Lung (tissue), 12 donors: ENCODE results near the gene PDE2A. TPM values are rescaled to one million over a fixed set of nuclear protein-coding genes. Genes with fewer than 3 reads are reported as not detected.

Experiments
- ATAC-seq: fragments of 200-7000 bp; cut with Tn5 transposase; one replicate; pipeline ENCODE4 v1.9.1; 2020; ENCODE audit warnings: moderate number of reproducible peaks; ENCODE audit not compliant: insufficient read depth, low FRiP score
- DNase-seq, 3 donors: peaks; one replicate each; pipeline ENCODE4 v3.0.0-alpha.2; 2013 to 2017
- H3K27ac ChIP-seq, 2 donors: one replicate each; pipeline ENCODE4 v1.5.1; 2013; ENCODE audit warnings: mild to moderate bottlenecking in 2 of 2, moderate library complexity in 2 of 2, control low read depth in 1 of 2, inconsistent platforms in 1 of 2, low read depth in 1 of 2, low read length in 1 of 2
- H3K27me3 ChIP-seq, 3 donors: one replicate each; pipeline ENCODE4 v1.5.1; 2013; ENCODE audit warnings: low read length in 2 of 3; ENCODE audit not compliant: control insufficient read depth in 3 of 3, insufficient read depth in 3 of 3
- H3K36me3 ChIP-seq, 4 donors: one replicate each; pipeline ENCODE4 v1.5.1; 2013; ENCODE audit warnings: low read length in 4 of 4, mild to moderate bottlenecking in 1 of 4, moderate library complexity in 1 of 4; ENCODE audit not compliant: control insufficient read depth in 4 of 4, insufficient read depth in 4 of 4
- H3K4me1 ChIP-seq, 5 donors: one replicate each; pipeline ENCODE4 v1.5.1; 2013; ENCODE audit warnings: low read length in 5 of 5, mild to moderate bottlenecking in 2 of 5, moderate library complexity in 1 of 5; ENCODE audit not compliant: control insufficient read depth in 5 of 5, insufficient read depth in 5 of 5
- H3K4me3 ChIP-seq: one replicate; pipeline ENCODE4 v1.5.1; 2013; ENCODE audit warnings: mild to moderate bottlenecking, control low read depth, moderate library complexity
- H3K9ac ChIP-seq, 2 donors: one replicate each; pipeline ENCODE4 v1.5.1; 2013; ENCODE audit warnings: low read length in 2 of 2, control low read depth in 1 of 2; ENCODE audit not compliant: insufficient read depth in 1 of 2
- H3K9me3 ChIP-seq, 4 donors: one replicate each; pipeline ENCODE4 v1.5.1; 2013; ENCODE audit warnings: low read length in 3 of 4, mild to moderate bottlenecking in 1 of 4, moderate library complexity in 1 of 4; ENCODE audit not compliant: control insufficient read depth in 4 of 4, insufficient read depth in 3 of 4
- WGBS, 2 donors: extraction: QIAGEN DNeasy Blood & Tissue Kit; methylation state at CpG; one replicate each; pipeline ENCODE4 v1.1.7; 2013; 5-methylcytosine and 5-hydroxymethylcytosine counted together
- polyA plus RNA-seq, 2 donors: library from polyadenylated mRNA; stranded (reverse); fragments of 200-250 nt; gene quantifications; one replicate each; pipeline ENCODE4 v1.2.1, GENCODE V29; 2013
- total RNA-seq, 2 donors: library from RNA; depleted of rRNA in 1 of 2; stranded (reverse); fragments of >200 nt in 1 of 2; gene quantifications; one replicate each; pipeline ENCODE4 v1.2.1, GENCODE V29; 2014 to 2021
- TF ChIP-seq, protein P1 (sequence below): IDR thresholded peaks from 2 replicates; pipeline ENCODE4 v1.5.1; 2012; ENCODE audit warnings: mild to moderate bottlenecking; ENCODE audit errors: control extremely low read depth, extremely low read depth
- donor health status: control.
- donor health status: control.
- donor health status: Bipolar disorder and iron deficiency.
- donor health status: healthy.
- donor health status: DM: yes; HTN: yes; CAD: no.

PDE2A gene
- total and polyA plus RNA-seq, 4 donors = 7.7 to 20.5 (median 12.7) TPM

DNA sequence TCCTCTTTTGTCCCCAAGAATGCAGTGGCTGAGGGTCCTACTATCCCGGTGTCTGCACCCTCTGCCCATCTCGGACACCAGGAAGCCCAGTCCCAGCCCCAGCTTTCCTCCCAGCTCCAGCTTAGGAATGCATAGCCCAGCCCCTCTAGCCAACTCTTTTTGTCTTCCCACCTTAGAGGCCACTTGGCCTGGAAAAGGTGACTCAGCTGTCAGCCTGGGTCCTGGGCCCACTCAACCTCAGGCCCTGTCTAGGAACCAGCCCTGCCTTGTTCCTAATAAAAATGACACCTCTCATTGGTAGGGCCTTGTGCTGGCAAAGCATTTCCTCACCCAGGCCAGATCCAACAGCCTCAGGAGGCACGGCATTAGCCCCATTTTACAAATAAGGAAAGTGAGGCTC lies 28.2 kb downstream of the PDE2A start:
- TF ChIP-seq, protein P1, sequence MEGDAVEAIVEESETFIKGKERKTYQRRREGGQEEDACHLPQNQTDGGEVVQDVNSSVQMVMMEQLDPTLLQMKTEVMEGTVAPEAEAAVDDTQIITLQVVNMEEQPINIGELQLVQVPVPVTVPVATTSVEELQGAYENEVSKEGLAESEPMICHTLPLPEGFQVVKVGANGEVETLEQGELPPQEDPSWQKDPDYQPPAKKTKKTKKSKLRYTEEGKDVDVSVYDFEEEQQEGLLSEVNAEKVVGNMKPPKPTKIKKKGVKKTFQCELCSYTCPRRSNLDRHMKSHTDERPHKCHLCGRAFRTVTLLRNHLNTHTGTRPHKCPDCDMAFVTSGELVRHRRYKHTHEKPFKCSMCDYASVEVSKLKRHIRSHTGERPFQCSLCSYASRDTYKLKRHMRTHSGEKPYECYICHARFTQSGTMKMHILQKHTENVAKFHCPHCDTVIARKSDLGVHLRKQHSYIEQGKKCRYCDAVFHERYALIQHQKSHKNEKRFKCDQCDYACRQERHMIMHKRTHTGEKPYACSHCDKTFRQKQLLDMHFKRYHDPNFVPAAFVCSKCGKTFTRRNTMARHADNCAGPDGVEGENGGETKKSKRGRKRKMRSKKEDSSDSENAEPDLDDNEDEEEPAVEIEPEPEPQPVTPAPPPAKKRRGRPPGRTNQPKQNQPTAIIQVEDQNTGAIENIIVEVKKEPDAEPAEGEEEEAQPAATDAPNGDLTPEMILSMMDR = no peak
- peaks cover 0 to 15% (median 9%) of the 10 kb centered on the region in 3 donors for H3K27me3 ChIP-seq
- WGBS, 2 donors = 93 to 96% methylated on average over 3 of the region's 3 CpGs
- peaks cover 0 to 10% (median 0%) of the 10 kb centered on the region in 5 donors for H3K4me1 ChIP-seq
- no peak for ATAC-seq
- no peak overlapping the region for H3K9ac ChIP-seq
- no peak for DNase-seq
- H3K9me3 ChIP-seq = no peaks in the 10 kb centered on the region
- H3K36me3 ChIP-seq = no peaks in the 10 kb centered on the region
- no peak overlapping the region for H3K4me3 ChIP-seq
- no peak overlapping the region for H3K27ac ChIP-seq

DNA sequence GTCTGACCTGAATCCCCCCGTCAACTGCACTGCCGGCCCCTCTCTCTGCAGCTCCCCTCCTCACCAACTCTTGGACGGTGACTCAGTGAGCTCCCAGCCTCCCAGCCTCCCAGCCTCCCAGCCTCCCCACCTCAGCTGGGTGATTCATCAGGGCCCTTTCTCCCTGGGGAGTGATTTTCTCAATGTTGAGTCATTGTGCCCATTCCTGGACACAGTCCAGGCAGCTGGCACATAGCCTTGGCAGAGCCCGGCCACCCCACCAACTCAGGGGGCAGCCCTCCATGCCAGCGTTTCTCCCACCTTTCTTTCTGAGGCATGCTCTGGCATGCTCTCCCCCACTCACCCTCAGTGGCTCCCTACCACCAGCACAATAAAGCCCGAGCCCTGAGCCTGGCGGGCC lies 30.7 kb downstream of the PDE2A start:
- no peak for ATAC-seq
- no peak overlapping the region for H3K4me3 ChIP-seq
- H3K36me3 ChIP-seq = no peaks in the 10 kb centered on the region
- peaks cover 0 to 16% (median 0%) of the 10 kb centered on the region in 5 donors for H3K4me1 ChIP-seq
- WGBS, 2 donors = 80 to 89% methylated on average over 7 of the region's 7 CpGs
- H3K27ac ChIP-seq = no peak overlapping the region
- DNase-seq = no peak
- H3K9ac ChIP-seq = no peak overlapping the region
- TF ChIP-seq, protein P1 = no peak
- H3K27me3 ChIP-seq = peaks cover 0 to 37% (median 23%) of the 10 kb centered on the region in 3 donors
- H3K9me3 ChIP-seq = peaks cover 0 to 2% (median 0%) of the 10 kb centered on the region in 4 donors

DNA sequence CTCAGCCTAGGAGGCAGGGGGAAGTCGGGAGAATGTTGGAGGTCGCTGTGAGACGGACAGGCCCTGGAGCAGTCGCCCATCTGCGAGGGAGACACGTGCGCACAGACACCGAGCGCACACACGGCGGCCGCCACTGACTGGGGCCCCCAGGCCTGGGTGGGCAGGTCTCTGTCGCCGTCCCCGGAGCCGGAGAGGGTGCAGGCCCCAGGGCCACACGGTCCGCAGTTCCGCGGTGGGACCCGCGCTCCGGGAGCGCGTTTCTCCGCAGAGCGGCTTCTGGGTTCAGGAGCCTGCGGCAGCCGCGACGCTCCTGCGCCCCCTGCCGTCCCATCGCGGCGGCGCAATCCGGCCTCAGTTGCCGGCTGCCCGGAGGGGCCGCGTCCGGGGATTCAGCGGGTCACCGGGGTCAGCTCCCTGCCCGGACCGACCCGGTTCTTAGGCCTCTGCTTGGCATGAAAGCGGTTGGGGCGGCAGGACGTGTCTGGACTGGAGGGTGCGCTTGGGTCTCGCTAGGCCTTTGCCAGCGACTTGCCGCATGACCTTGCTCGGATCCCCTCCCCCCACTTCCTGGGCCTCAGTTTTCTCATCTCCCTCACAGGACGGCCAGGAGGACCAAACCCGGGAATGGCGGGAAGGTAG lies 31.2 kb downstream of the PDE2A start:
- Histone ChIP-seq H3K27ac (peak overlapping the region in 1 of 2 donors; percentile 25), H3K9ac (no peak overlapping the region)
- DNase-seq = peak; percentile 57 to 64 (median 60)

More for the DNA sequence above, 31.2 kb downstream of the PDE2A start:
- H3K4me1 ChIP-seq = peaks cover 0 to 16% (median 0%) of the 10 kb centered on the region in 5 donors
- ATAC-seq = peak; percentile 84
- no peaks in the 10 kb centered on the region for H3K36me3 ChIP-seq
- peaks cover 0 to 2% (median 0%) of the 10 kb centered on the region in 4 donors for H3K9me3 ChIP-seq
- TF ChIP-seq, protein P1 = peak; percentile 89
- 2% methylated on average over 55 to 59 of the region's 59 CpGs for WGBS, 2 donors
- peaks cover 0 to 37% (median 23%) of the 10 kb centered on the region in 3 donors for H3K27me3 ChIP-seq
- H3K4me3 ChIP-seq = no peak overlapping the region
